Panc1 (cell line): ENCODE data around the gene AEBP2.

Experiments
- POLR2AphosphoS5 ChIP-seq: IDR thresholded peaks from 2 replicates; pipeline ENCODE4 v1.6.1; 2012; ENCODE audit warnings: mild to moderate bottlenecking, low read depth, low read length, moderate library complexity
- TF ChIP-seq, protein P1 (sequence below), 2 experiments: IDR thresholded peaks; 2 replicates each; pipeline ENCODE4 v1.6.1; 2011 to 2012; ENCODE audit warnings: low read depth in 2 of 2, control low read depth in 1 of 2, low read length in 1 of 2, mild to moderate bottlenecking in 1 of 2, moderate library complexity in 1 of 2; ENCODE audit not compliant: insufficient read depth in 1 of 2
- TF ChIP-seq, protein P2 (sequence below): fragments of 450-650 bp; IDR thresholded peaks from 2 replicates; pipeline ENCODE4 v1.5.1; 2017; ENCODE audit warnings: mild to moderate bottlenecking

DNA sequence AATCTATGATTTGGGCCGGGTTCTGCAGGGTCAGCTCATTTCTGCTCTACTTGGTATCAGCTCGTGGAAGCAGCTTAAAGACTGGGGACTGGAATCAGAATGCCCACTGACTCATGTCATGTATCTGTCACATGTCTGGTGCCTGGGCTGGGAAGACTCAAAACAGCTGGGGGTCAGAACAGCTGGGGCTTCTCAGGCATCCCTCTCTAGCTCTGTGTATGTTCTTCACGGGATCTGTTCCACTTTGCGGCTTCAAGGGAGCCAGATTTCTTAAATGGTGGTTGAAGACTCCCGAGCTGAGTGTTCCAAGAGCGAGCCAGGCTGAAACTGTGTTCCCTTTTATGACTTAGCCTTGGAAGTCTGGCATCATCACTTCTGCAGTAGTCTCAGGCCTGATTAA, 11.9 kb downstream of the AEBP2 start:
- TF ChIP-seq, protein P1, sequence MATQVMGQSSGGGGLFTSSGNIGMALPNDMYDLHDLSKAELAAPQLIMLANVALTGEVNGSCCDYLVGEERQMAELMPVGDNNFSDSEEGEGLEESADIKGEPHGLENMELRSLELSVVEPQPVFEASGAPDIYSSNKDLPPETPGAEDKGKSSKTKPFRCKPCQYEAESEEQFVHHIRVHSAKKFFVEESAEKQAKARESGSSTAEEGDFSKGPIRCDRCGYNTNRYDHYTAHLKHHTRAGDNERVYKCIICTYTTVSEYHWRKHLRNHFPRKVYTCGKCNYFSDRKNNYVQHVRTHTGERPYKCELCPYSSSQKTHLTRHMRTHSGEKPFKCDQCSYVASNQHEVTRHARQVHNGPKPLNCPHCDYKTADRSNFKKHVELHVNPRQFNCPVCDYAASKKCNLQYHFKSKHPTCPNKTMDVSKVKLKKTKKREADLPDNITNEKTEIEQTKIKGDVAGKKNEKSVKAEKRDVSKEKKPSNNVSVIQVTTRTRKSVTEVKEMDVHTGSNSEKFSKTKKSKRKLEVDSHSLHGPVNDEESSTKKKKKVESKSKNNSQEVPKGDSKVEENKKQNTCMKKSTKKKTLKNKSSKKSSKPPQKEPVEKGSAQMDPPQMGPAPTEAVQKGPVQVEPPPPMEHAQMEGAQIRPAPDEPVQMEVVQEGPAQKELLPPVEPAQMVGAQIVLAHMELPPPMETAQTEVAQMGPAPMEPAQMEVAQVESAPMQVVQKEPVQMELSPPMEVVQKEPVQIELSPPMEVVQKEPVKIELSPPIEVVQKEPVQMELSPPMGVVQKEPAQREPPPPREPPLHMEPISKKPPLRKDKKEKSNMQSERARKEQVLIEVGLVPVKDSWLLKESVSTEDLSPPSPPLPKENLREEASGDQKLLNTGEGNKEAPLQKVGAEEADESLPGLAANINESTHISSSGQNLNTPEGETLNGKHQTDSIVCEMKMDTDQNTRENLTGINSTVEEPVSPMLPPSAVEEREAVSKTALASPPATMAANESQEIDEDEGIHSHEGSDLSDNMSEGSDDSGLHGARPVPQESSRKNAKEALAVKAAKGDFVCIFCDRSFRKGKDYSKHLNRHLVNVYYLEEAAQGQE (IDR thresholded peaks at IDR 0.05; ENCODE audit: insufficient read depth in 1 of 2, low read depth in 2 of 2, low read length in 1 of 2), result no peak
- TF ChIP-seq, protein P2, sequence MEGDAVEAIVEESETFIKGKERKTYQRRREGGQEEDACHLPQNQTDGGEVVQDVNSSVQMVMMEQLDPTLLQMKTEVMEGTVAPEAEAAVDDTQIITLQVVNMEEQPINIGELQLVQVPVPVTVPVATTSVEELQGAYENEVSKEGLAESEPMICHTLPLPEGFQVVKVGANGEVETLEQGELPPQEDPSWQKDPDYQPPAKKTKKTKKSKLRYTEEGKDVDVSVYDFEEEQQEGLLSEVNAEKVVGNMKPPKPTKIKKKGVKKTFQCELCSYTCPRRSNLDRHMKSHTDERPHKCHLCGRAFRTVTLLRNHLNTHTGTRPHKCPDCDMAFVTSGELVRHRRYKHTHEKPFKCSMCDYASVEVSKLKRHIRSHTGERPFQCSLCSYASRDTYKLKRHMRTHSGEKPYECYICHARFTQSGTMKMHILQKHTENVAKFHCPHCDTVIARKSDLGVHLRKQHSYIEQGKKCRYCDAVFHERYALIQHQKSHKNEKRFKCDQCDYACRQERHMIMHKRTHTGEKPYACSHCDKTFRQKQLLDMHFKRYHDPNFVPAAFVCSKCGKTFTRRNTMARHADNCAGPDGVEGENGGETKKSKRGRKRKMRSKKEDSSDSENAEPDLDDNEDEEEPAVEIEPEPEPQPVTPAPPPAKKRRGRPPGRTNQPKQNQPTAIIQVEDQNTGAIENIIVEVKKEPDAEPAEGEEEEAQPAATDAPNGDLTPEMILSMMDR, result no peak
- no peak for TF ChIP-seq POLR2AphosphoS5
